ENCODE data around the gene TTYH3.

Gene TTYH3

GRCh38 chr7:2651847-2652735, 20.3 kb downstream of the TTYH3 start:
- Histone ChIP-seq H3K4me3 (ENCODE audit: extremely low read depth, insufficient read depth, low read length, poor library complexity, severe bottlenecking) (no peak overlapping the region), H3K36me3 (ENCODE audit: control insufficient read depth, insufficient read depth, low read length) (peaks cover 91% of the 10 kb centered on the region), H3K9me3 (ENCODE audit: control insufficient read depth, low read length) (no peaks in the 10 kb centered on the region), H3K27ac (ENCODE audit: low read depth, low read length, severe bottlenecking) (no peak overlapping the region), H3K4me1 (ENCODE audit: control insufficient read depth, insufficient read depth, low read length, poor library complexity, severe bottlenecking) (peaks cover 2% of the 10 kb centered on the region)
- 92% methylated on average over 24 to 26 of the region's 28 CpGs for WGBS, 2 experiments (ENCODE audit: insufficient coverage in 2 of 2)

- Histone ChIP-seq H3K27ac (ENCODE audit: low read depth, low read length, severe bottlenecking) (no peak overlapping the region), H3K36me3 (ENCODE audit: control insufficient read depth, insufficient read depth, low read length) (peaks cover 91% of the 10 kb centered on the region), H3K4me1 (ENCODE audit: control insufficient read depth, insufficient read depth, low read length, poor library complexity, severe bottlenecking) (peaks cover 2% of the 10 kb centered on the region), H3K4me3 (ENCODE audit: extremely low read depth, insufficient read depth, low read length, poor library complexity, severe bottlenecking) (no peak overlapping the region), H3K9me3 (ENCODE audit: control insufficient read depth, low read length) (no peaks in the 10 kb centered on the region)
- WGBS, 2 experiments (ENCODE audit: insufficient coverage in 2 of 2), result 96 to 98% methylated on average over 9 to 10 of the region's 12 CpGs
Measured at GRCh38 chr7:2652736-2653060, 20.9 kb downstream of the TTYH3 start.

GRCh38 chr7:2654059-2654458, 22.3 kb downstream of the TTYH3 start:
- 88 to 98% methylated on average over 4 to 5 of the region's 5 CpGs for WGBS, 2 experiments (ENCODE audit: insufficient coverage in 2 of 2)
- H3K9me3 ChIP-seq (ENCODE audit: control insufficient read depth, low read length), result no peaks in the 10 kb centered on the region

GRCh38 chr7:2655870-2656614, 24.3 kb downstream of the TTYH3 start:
- H3K4me1 ChIP-seq (ENCODE audit: control insufficient read depth, insufficient read depth, low read length, poor library complexity, severe bottlenecking), result no peaks in the 10 kb centered on the region
- peaks cover 90% of the 10 kb centered on the region for H3K36me3 ChIP-seq (ENCODE audit: control insufficient read depth, insufficient read depth, low read length)
- WGBS, 2 experiments (ENCODE audit: insufficient coverage in 2 of 2), result 97 to 98% methylated on average over 27 to 29 of the region's 29 CpGs
- H3K9me3 ChIP-seq (ENCODE audit: control insufficient read depth, low read length), result no peaks in the 10 kb centered on the region
- no peak overlapping the region for H3K27ac ChIP-seq (ENCODE audit: low read depth, low read length, severe bottlenecking)
- H3K4me3 ChIP-seq (ENCODE audit: extremely low read depth, insufficient read depth, low read length, poor library complexity, severe bottlenecking), result no peak overlapping the region

More at GRCh38 chr7:2654059-2654458, 22.3 kb downstream of the TTYH3 start:
- Histone ChIP-seq H3K36me3 (ENCODE audit: control insufficient read depth, insufficient read depth, low read length) (peaks cover 92% of the 10 kb centered on the region), H3K27ac (ENCODE audit: low read depth, low read length, severe bottlenecking) (no peak overlapping the region), H3K4me1 (ENCODE audit: control insufficient read depth, insufficient read depth, low read length, poor library complexity, severe bottlenecking) (peaks cover 2% of the 10 kb centered on the region), H3K4me3 (ENCODE audit: extremely low read depth, insufficient read depth, low read length, poor library complexity, severe bottlenecking) (no peak overlapping the region)

- no peaks in the 10 kb centered on the region for H3K4me1 ChIP-seq (ENCODE audit: control insufficient read depth, insufficient read depth, low read length, poor library complexity, severe bottlenecking)
- H3K4me3 ChIP-seq (ENCODE audit: extremely low read depth, insufficient read depth, low read length, poor library complexity, severe bottlenecking), result no peak overlapping the region
- no peak overlapping the region for H3K27ac ChIP-seq (ENCODE audit: low read depth, low read length, severe bottlenecking)
- peaks cover 85% of the 10 kb centered on the region for H3K36me3 ChIP-seq (ENCODE audit: control insufficient read depth, insufficient read depth, low read length)
- H3K9me3 ChIP-seq (ENCODE audit: control insufficient read depth, low read length), result no peaks in the 10 kb centered on the region
- WGBS, 2 experiments (ENCODE audit: insufficient coverage in 2 of 2), result 80 to 88% methylated on average over 1 of the region's 2 CpGs
Measured at GRCh38 chr7:2657208-2657607, 25.4 kb downstream of the TTYH3 start.

GRCh38 chr7:2657920-2658671, 26.3 kb downstream of the TTYH3 start:
- no peak overlapping the region for H3K27ac ChIP-seq (ENCODE audit: low read depth, low read length, severe bottlenecking)
- peaks cover 83% of the 10 kb centered on the region for H3K36me3 ChIP-seq (ENCODE audit: control insufficient read depth, insufficient read depth, low read length)
- no peak overlapping the region for H3K4me3 ChIP-seq (ENCODE audit: extremely low read depth, insufficient read depth, low read length, poor library complexity, severe bottlenecking)
- H3K4me1 ChIP-seq (ENCODE audit: control insufficient read depth, insufficient read depth, low read length, poor library complexity, severe bottlenecking), result no peaks in the 10 kb centered on the region
- H3K9me3 ChIP-seq (ENCODE audit: control insufficient read depth, low read length), result no peaks in the 10 kb centered on the region
- WGBS, 2 experiments (ENCODE audit: insufficient coverage in 2 of 2), result 96 to 97% methylated on average over 33 of the region's 33 CpGs

- H3K9me3 ChIP-seq (ENCODE audit: control insufficient read depth, low read length), result no peaks in the 10 kb centered on the region
- 97 to 100% methylated on average over 10 to 14 of the region's 15 CpGs for WGBS, 2 experiments (ENCODE audit: insufficient coverage in 2 of 2)
- H3K4me1 ChIP-seq (ENCODE audit: control insufficient read depth, insufficient read depth, low read length, poor library complexity, severe bottlenecking), result no peaks in the 10 kb centered on the region
- no peak overlapping the region for H3K4me3 ChIP-seq (ENCODE audit: extremely low read depth, insufficient read depth, low read length, poor library complexity, severe bottlenecking)
- no peak overlapping the region for H3K27ac ChIP-seq (ENCODE audit: low read depth, low read length, severe bottlenecking)
- H3K36me3 ChIP-seq (ENCODE audit: control insufficient read depth, insufficient read depth, low read length), result peaks cover 87% of the 10 kb centered on the region
Measured at GRCh38 chr7:2658941-2659340, 27.2 kb downstream of the TTYH3 start.

- Histone ChIP-seq H3K9me3 (ENCODE audit: control insufficient read depth, low read length) (no peaks in the 10 kb centered on the region), H3K27ac (ENCODE audit: low read depth, low read length, severe bottlenecking) (no peak overlapping the region), H3K36me3 (ENCODE audit: control insufficient read depth, insufficient read depth, low read length) (peaks cover 80% of the 10 kb centered on the region), H3K4me3 (ENCODE audit: extremely low read depth, insufficient read depth, low read length, poor library complexity, severe bottlenecking) (no peak overlapping the region), H3K4me1 (ENCODE audit: control insufficient read depth, insufficient read depth, low read length, poor library complexity, severe bottlenecking) (no peaks in the 10 kb centered on the region)
- 93 to 96% methylated on average over 31 to 35 of the region's 36 CpGs for WGBS, 2 experiments (ENCODE audit: insufficient coverage in 2 of 2)
Measured at GRCh38 chr7:2659556-2660358, 28.0 kb downstream of the TTYH3 start.

- Histone ChIP-seq H3K36me3 (ENCODE audit: control insufficient read depth, insufficient read depth, low read length) (peaks cover 73% of the 10 kb centered on the region), H3K4me1 (ENCODE audit: control insufficient read depth, insufficient read depth, low read length, poor library complexity, severe bottlenecking) (no peaks in the 10 kb centered on the region), H3K4me3 (ENCODE audit: extremely low read depth, insufficient read depth, low read length, poor library complexity, severe bottlenecking) (no peak overlapping the region), H3K9me3 (ENCODE audit: control insufficient read depth, low read length) (no peaks in the 10 kb centered on the region), H3K27ac (ENCODE audit: low read depth, low read length, severe bottlenecking) (no peak overlapping the region)
- 92 to 95% methylated on average over 22 to 29 of the region's 36 CpGs for WGBS, 2 experiments (ENCODE audit: insufficient coverage in 2 of 2)
Measured at GRCh38 chr7:2660359-2661095, 28.7 kb downstream of the TTYH3 start.

All from mesodermal cell (in vitro differentiated cells).